Measurements from ENCODE around the gene GLRA3. TPM values are rescaled to one million over a fixed set of nuclear protein-coding genes. Genes with fewer than 3 reads are reported as not detected.

Gene GLRA3
- total RNA-seq, 1 donor from 2014 or later = not detected

DNA sequence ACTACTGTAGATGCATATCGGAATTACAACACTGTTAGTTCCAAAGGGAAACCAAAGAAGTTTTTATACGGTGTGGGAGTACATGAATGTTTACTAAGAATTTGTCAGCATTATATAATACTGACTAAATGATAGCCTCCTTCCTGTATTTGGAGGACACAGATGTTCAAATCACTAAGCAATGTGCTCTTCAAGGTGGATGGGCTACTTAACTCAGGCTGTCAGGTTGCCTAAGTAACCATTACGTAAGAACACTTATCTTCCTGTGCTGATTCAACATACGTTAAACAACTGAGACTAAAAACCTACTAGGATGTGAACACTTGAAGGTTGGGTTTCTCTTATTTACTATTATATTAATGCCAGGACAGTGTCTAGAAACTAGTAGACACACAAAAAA, 224.8 kb downstream of the GLRA3 start:
- H3K36me3 ChIP-seq = no peaks in the 10 kb centered on the region
- H3K27me3 ChIP-seq (ENCODE audit: low read depth) = no peaks in the 10 kb centered on the region
- intact Hi-C loops (cut with micrococcal nuclease) = no loop called here
- no peak overlapping the region for H3K4me3 ChIP-seq
- no peaks in the 10 kb centered on the region for H3K4me1 ChIP-seq
- no peak overlapping the region for H3K27ac ChIP-seq (replicated peaks)
- TF ChIP-seq, protein P1, sequence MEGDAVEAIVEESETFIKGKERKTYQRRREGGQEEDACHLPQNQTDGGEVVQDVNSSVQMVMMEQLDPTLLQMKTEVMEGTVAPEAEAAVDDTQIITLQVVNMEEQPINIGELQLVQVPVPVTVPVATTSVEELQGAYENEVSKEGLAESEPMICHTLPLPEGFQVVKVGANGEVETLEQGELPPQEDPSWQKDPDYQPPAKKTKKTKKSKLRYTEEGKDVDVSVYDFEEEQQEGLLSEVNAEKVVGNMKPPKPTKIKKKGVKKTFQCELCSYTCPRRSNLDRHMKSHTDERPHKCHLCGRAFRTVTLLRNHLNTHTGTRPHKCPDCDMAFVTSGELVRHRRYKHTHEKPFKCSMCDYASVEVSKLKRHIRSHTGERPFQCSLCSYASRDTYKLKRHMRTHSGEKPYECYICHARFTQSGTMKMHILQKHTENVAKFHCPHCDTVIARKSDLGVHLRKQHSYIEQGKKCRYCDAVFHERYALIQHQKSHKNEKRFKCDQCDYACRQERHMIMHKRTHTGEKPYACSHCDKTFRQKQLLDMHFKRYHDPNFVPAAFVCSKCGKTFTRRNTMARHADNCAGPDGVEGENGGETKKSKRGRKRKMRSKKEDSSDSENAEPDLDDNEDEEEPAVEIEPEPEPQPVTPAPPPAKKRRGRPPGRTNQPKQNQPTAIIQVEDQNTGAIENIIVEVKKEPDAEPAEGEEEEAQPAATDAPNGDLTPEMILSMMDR (IDR thresholded peaks at IDR 0.05; ENCODE audit: borderline replicate concordance) = no peak
- H3K9me3 ChIP-seq (replicated peaks) = no peaks in the 10 kb centered on the region
- DNase-seq = no peak

DNA sequence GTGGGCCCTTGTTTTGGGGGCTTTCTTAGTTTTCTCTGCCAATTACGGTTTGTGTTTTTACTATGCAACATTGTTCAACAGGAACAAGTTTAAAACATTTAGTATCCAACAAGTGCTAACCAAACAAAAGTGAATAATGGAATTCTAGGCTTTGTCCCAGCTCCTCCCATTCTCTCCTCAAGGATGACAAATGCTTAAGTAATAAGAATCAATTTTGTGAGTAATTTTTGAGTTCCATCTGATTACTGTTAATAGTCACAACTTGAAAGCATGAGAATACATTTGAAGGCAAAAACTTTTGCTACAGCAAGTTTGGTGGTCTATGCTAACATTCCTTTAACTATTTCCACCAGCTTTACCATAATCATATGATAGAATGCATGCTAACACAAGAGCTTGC, 228.7 kb downstream of the GLRA3 start:
- DNase-seq = no peak
- H3K4me1 ChIP-seq = no peaks in the 10 kb centered on the region
- no peak overlapping the region for H3K27ac ChIP-seq (replicated peaks)
- H3K36me3 ChIP-seq = no peaks in the 10 kb centered on the region
- intact Hi-C loops (cut with micrococcal nuclease) = no loop called here
- H3K27me3 ChIP-seq (ENCODE audit: low read depth) = no peaks in the 10 kb centered on the region
- H3K4me3 ChIP-seq = no peak overlapping the region
- H3K9me3 ChIP-seq (replicated peaks) = no peaks in the 10 kb centered on the region
- TF ChIP-seq, protein P1 (IDR thresholded peaks at IDR 0.05; ENCODE audit: borderline replicate concordance) = no peak

DNA sequence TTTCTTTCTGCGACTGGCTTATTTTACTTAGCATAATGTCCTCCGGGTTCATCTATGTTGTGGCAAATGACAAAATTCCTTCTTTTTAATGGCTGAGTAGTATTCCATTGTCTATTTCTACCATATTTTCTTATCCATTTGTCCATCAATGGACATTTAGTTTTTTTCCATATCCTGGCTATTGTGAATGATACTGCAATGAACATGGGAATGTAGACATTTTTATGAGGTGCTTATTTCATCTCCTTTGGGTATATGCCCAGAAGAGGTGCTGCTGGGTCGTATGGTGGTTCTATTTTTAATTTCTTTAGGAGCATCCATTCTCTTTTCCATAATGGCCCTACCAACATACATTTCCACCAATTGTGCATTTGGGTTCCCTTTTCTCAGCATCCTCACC, 230.2 kb downstream of the GLRA3 start:
- no peak for DNase-seq
- Histone ChIP-seq H3K4me3 (no peak overlapping the region), H3K36me3 (no peaks in the 10 kb centered on the region), H3K27me3 (ENCODE audit: low read depth) (no peaks in the 10 kb centered on the region), H3K9me3 (replicated peaks) (no peaks in the 10 kb centered on the region), H3K27ac (replicated peaks) (no peak overlapping the region), H3K4me1 (no peaks in the 10 kb centered on the region)
- intact Hi-C loops (cut with micrococcal nuclease) = no loop called here
- TF ChIP-seq, protein P1 (IDR thresholded peaks at IDR 0.05; ENCODE audit: borderline replicate concordance) = no peak

DNA sequence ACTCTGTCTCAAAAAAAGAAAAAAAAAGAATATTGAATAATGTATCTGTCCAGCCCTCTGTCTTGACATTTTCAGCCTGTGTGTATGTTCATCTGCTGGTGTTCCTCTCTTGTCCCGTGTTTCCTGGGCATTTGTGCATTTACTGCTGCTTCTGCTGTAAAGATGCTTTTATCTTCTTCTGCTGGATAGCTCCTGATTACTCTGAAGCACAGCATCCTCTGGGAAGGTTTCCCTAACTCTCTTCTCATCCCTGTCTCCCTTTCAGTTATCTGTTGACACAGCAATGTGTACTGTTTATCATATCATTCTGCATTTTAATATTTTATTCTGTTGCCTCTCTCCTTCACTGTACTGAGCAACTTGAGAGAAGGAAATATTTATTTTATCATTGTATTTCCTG, 232.5 kb downstream of the GLRA3 start:
- no peak overlapping the region for H3K27ac ChIP-seq (replicated peaks)
- H3K9me3 ChIP-seq (replicated peaks) = no peaks in the 10 kb centered on the region
- intact Hi-C loops (cut with micrococcal nuclease) = no loop called here
- DNase-seq = no peak
- TF ChIP-seq, protein P1 (IDR thresholded peaks at IDR 0.05; ENCODE audit: borderline replicate concordance) = no peak
- no peaks in the 10 kb centered on the region for H3K27me3 ChIP-seq (ENCODE audit: low read depth)
- H3K4me3 ChIP-seq = no peak overlapping the region
- H3K4me1 ChIP-seq = peaks cover 5% of the 10 kb centered on the region
- no peaks in the 10 kb centered on the region for H3K36me3 ChIP-seq

DNA sequence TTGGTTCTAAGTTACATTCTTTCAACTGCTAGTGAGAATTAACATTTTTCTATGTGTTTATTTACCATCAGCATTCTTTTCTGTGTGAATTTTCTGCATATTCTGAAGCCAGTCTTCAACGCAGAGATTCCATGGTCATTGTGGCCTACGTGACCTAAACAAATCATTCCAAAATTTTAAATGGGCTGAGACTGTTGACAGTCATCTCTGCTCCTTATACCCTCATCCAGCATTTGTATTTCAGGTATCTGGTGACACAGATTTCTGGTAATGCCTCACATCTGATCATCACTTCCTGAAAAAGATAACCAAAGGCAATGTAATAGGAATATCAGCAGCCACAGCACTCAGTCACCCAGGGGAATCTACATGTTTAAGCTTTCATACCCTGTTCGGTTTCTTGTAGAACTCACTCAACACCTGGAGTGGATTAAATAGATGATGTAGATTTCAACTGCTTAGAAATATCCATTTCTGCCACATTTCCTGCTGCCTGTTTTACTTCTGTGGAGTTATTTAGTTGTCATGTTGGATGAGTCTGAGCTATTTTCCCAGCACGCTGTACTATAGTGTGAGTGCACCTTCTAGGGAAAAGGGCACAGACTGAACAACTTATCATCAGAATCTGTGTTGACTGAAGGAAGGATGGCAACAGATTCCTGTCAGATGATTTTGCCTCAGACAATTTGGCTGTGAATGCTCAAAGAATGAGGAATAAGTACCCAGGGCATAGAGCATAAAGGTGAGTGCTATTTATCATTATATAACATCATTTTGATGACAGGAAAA, 233.7 kb downstream of the GLRA3 start:
- H3K4me3 ChIP-seq = no peak overlapping the region
- TF ChIP-seq, protein P1 (IDR thresholded peaks at IDR 0.05; ENCODE audit: borderline replicate concordance) = no peak
- no peak overlapping the region for H3K27ac ChIP-seq (replicated peaks)
- no peak for DNase-seq
- no peaks in the 10 kb centered on the region for H3K9me3 ChIP-seq (replicated peaks)
- intact Hi-C loops (cut with micrococcal nuclease) = no loop called here
- no peaks in the 10 kb centered on the region for H3K36me3 ChIP-seq
- H3K4me1 ChIP-seq = peaks cover 5% of the 10 kb centered on the region
- no peaks in the 10 kb centered on the region for H3K27me3 ChIP-seq (ENCODE audit: low read depth)
